ENCODE measurements around the gene SURF2.

SURF2 gene

DNA sequence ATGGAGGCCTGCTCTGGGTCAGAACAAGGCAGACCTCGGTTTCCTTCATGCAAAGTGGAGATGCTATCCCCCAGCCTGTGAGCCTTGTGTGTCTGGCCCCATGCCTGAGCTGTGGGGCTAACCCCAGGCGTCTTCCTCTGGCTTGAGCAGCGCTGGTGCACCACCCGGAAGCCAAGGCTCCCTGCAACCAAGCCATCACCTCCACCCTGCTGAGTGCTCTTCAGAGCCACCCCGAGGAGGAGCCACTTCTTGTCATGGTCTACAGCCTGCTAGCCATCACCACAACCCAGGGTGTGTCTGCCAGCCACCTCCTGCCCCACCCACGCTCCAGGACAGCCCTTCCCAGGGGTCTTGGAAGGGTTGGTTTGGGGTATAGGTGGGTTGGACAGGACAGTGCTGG, 45.2 kb downstream of the SURF2 start:
- DNase-seq (ENCODE audit: low spot score) = no peak

DNA sequence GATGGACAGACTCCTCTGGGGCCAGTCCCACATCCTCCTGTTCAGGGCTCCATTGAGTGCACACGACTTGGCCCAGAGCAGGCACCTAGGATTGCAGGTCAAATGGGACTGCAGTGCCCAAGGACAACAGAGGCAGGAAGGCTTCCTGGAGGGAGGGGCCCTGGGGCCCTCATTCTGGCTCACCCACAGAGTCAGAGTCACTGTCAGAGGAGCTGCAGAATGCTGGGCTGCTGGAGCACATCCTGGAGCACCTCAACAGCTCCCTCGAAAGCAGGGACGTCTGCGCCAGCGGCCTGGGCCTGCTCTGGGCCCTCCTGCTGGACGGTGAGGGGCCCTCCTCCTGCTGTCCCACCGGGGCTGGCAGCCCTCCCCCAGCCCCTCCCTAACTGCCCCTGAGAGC, 46.3 kb downstream of the SURF2 start:
- DNase-seq (ENCODE audit: low spot score) = no peak

DNA sequence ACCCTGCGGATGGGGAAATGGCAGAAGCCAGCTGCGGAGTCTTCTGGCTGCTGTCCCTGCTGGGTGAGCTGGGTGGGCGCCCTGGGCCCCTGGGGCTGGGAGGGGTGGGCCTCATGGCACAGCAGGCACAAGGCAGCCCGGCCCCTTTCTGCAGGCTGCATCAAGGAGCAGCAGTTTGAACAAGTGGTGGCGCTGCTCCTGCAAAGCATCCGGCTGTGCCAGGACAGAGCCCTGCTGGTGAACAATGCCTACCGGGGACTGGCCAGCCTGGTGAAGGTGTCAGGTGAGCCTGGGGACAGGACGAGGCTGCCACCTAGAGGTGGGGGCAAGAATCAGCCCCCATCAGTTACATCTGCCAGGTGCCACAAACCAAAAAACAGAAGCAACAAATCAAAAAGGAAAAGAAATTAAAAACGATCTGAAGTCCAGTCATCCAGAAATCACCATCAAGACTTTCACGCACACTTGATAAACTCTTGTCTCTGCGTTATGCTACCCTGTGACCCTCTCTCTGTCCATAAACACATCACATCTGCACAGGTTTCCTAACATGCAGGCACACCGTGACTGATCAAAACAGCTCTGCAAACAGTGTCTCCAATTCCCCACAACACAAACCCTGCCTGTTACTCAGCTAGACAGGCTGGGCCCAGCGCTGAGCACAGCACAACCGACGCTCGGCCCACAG, 47.6 kb downstream of the SURF2 start:
- peak; percentile 69 for DNase-seq (ENCODE audit: low spot score)

DNA sequence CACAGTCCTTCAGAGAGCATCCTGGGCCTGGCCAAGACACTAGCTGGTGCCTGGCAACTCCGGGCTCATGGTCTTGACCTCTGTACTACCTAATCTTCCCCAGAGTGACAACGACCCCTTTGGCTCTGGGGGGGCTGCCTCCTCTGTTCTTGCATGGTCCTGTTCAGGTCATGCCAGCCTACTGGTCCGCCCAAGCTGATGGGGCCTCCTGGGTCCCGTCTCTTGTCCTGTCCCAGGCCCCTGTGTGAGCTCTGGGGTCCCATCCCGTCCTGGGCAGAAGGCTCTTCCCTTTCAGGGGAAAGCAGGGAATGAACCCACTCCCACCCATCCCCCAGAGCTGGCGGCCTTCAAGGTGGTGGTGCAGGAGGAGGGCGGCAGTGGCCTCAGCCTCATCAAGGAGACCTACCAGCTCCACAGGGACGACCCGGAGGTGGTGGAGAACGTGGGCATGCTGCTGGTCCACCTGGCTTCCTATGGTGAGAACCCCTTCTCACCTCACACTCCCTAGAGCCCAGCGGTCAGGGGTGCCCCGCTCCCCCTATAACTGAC, 48.2 kb downstream of the SURF2 start:
- DNase-seq (ENCODE audit: low spot score) = no peak

DNA sequence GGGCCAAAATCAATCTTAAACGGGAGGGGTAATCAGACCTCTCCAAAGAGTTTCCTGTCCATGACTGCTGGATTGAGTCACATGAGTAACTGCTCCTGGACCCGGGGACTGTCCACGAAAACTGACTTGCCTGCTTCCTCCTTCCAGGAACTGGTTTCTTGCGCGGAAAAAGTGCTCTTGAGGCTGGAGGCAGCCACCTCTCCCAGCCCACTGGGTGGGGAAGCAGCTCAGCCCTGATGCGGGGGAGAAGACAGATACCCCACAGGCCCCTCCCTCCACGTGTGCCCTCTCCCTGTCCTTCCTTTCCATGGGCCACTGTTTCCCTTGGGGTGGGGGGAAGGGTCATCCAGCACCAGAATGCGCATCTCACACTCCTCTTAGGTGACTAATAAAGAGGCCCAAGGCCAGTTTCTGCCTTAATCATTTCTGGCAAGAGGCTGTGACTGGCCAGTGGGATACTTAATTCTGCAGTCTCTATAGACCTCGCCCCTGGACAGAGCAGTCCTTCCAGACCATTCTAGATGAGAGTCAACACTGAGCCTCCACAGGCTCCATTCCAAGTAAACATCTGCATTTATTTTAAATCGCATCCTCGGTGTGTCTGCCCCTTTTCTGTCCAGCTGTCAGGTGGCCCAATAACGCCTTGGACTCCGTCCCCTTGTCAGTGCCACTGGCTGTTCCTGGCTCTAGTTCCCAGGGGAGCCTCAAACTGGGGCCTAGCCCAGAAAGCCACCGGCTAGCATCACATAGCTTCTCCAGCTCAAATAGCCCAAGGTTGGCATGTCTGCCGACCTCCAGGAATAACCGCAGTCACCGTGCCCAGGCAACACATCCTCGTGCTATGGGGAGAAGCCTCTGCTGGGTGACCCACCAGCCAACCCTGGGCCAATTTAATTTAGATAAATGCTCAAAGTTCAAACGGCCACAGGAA, 49.4 kb downstream of the SURF2 start:
- DNase-seq (ENCODE audit: low spot score) = no peak

DNA sequence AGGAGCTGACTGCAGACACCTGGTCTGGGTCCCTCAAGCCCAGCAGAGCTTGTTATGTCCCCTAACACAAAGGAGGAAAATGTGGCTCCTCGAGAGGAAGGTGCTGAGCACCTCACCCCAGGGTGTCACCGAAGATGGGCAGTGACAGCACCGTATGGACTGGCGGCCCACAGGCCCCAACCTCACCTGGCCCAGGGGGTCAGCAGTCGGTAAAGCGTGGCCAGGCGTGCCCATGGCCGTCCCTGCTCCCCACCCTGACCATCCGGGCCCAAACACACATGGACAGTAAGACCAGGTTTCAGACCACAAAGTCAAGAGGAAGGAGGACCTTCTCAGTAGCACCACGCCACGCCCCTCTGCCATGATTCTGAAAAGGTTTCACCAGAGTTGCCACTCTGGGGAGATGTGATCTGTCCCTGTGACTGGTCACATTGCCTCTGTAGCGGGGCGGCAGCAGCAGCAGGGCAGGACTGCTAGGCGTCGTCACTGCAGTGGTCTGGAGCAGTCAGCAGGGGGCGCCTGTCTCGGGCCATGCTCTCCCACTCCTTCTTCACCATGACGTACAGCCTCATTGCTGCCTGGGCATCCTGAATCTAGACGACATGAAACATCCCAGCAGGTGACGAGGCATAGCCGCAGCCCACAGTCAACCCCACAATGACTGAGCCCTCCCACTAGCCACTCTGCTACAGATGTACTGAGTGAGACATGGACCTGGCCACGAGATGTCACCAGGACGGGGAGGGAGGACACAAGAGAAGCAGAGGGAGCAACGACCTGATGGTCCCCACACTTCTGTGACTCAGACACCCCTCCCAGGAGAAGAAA, 50.3 kb downstream of the SURF2 start:
- peak; percentile 78 for DNase-seq (ENCODE audit: low spot score)

DNA sequence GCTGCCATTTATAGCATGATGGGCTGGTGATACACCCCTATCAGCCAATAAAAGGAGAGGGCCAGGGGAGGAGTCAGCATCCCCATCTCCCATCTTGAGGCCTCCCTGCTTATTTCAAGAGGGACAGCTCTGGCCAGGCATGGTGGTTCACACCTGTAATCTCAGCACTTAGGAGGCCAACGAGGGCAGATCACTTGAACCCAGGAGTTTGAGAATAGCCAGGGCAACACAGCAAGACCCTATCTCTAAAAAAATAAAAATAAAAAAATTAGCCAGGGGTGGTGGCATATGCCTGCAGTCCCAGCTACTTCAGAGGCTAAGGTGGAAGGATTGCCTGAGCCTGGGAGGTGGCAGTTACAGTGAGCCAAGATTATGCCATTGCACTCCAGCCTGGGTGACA, 51.7 kb downstream of the SURF2 start:
- no peak for DNase-seq (ENCODE audit: low spot score)
